Liver (tissue), 9 donors: ENCODE results near the gene CD300LG. TPM values are rescaled to one million over a fixed set of nuclear protein-coding genes. Genes with fewer than 3 reads are reported as not detected.

Experiments
- DNase-seq: peaks from one replicate; pipeline ENCODE4 v3.0.0-alpha.2; 2017; ENCODE audit warnings: low spot score
- H3K27ac ChIP-seq, 2 donors: one replicate each; pipeline ENCODE4 v1.7.0; 2013; ENCODE audit warnings: inconsistent platforms in 2 of 2, low read length in 2 of 2, control low read depth in 1 of 2, low read depth in 1 of 2, mild to moderate bottlenecking in 1 of 2
- H3K27me3 ChIP-seq, 4 donors: one replicate each; pipeline versions ENCODE4 v1.6.1 to v1.7.0; 2013; ENCODE audit warnings: low read length in 3 of 4, inconsistent platforms in 1 of 4, mild to moderate bottlenecking in 1 of 4, moderate library complexity in 1 of 4; ENCODE audit not compliant: control insufficient read depth in 4 of 4, insufficient read depth in 4 of 4
- H3K36me3 ChIP-seq, 4 donors: one replicate each; pipeline versions ENCODE4 v1.6.1 to v1.7.0; 2013; ENCODE audit warnings: low read length in 3 of 4, mild to moderate bottlenecking in 3 of 4, low read depth in 1 of 4, moderate library complexity in 1 of 4; ENCODE audit not compliant: control insufficient read depth in 4 of 4, insufficient read depth in 3 of 4
- H3K4me1 ChIP-seq, 4 donors: one replicate each; pipeline versions ENCODE4 v1.6.1 to v1.7.0; 2013; ENCODE audit warnings: low read length in 3 of 4, mild to moderate bottlenecking in 3 of 4, moderate library complexity in 1 of 4; ENCODE audit not compliant: control insufficient read depth in 4 of 4, insufficient read depth in 4 of 4
- H3K4me3 ChIP-seq, 3 donors: one replicate each; pipeline versions ENCODE4 v1.6.1 to v1.7.0; 2013; ENCODE audit warnings: low read length in 3 of 3, control low read depth in 1 of 3, low read depth in 1 of 3, mild to moderate bottlenecking in 1 of 3
- H3K9ac ChIP-seq, 2 donors: one replicate each; pipeline ENCODE4 v1.7.0; 2013; ENCODE audit warnings: low read length in 2 of 2, mild to moderate bottlenecking in 2 of 2, moderate library complexity in 2 of 2, control low read depth in 1 of 2, low read depth in 1 of 2
- H3K9me3 ChIP-seq, 4 donors: one replicate each; pipeline versions ENCODE4 v1.6.1 to v1.7.0; 2013; ENCODE audit warnings: low read length in 3 of 4; ENCODE audit not compliant: control insufficient read depth in 4 of 4
- CTCF ChIP-seq: fragments of 150-350 bp; IDR thresholded peaks from 2 replicates; pipeline ENCODE4 v1.5.1; 2017; ENCODE audit warnings: improper control_type of control experiment, low read depth, low read length; ENCODE audit not compliant: missing input control
- EGR1 ChIP-seq, 2 donors: IDR thresholded peaks; 2 replicates each; pipeline ENCODE4 v1.6.1; 2016 to 2018; ENCODE audit warnings: antibody characterized with exemption in 2 of 2, low read depth in 2 of 2
- FOXA1 ChIP-seq: IDR thresholded peaks from 2 replicates; pipeline ENCODE4 v1.6.1; 2016; ENCODE audit warnings: antibody characterized with exemption
- FOXA2 ChIP-seq: IDR thresholded peaks from 2 replicates; pipeline ENCODE4 v1.6.1; 2016; ENCODE audit warnings: antibody characterized with exemption
- GABPA ChIP-seq, 2 donors: IDR thresholded peaks in 1 of 2; conservative IDR thresholded peaks in 1 of 2; 2 replicates each; pipeline ENCODE4 v1.6.1; 2016; ENCODE audit warnings: antibody characterized with exemption in 2 of 2, mild to moderate bottlenecking in 1 of 2, moderate library complexity in 1 of 2
- HNF4A ChIP-seq, 2 donors: conservative IDR thresholded peaks; 2 replicates each; pipeline ENCODE4 v1.6.1; 2016; ENCODE audit warnings: antibody characterized with exemption in 2 of 2, mild to moderate bottlenecking in 2 of 2
- HNF4G ChIP-seq: IDR thresholded peaks from 2 replicates; pipeline ENCODE4 v1.6.1; 2016; ENCODE audit warnings: antibody characterized with exemption
- JUND ChIP-seq, 2 donors: IDR thresholded peaks; 2 replicates each; pipeline ENCODE4 v1.6.1; 2016; ENCODE audit warnings: antibody characterized with exemption in 2 of 2
- NR2F2 ChIP-seq: IDR thresholded peaks from 2 replicates; pipeline ENCODE4 v1.6.1; 2016; ENCODE audit warnings: antibody characterized with exemption
- RAD21 ChIP-seq, 2 donors: IDR thresholded peaks; 2 replicates each; pipeline ENCODE4 v1.6.1; 2016; ENCODE audit warnings: antibody characterized with exemption in 2 of 2, mild to moderate bottlenecking in 2 of 2
- REST ChIP-seq: IDR thresholded peaks from 2 replicates; pipeline ENCODE4 v1.6.1; 2016; ENCODE audit warnings: antibody characterized with exemption, mild to moderate bottlenecking
- RXRA ChIP-seq, 2 donors: IDR thresholded peaks; 2 replicates each; pipeline ENCODE4 v1.6.1; 2017 to 2018; ENCODE audit warnings: antibody characterized with exemption in 2 of 2, mild to moderate bottlenecking in 1 of 2
- SP1 ChIP-seq: IDR thresholded peaks from 2 replicates; pipeline ENCODE4 v1.6.1; 2018; ENCODE audit warnings: antibody characterized with exemption, mild to moderate bottlenecking
- TAF1 ChIP-seq: conservative IDR thresholded peaks from 2 replicates; pipeline ENCODE4 v1.6.1; 2016; ENCODE audit warnings: antibody characterized with exemption, mild to moderate bottlenecking
- ZBTB33 ChIP-seq: IDR thresholded peaks from 2 replicates; pipeline ENCODE4 v1.6.1; 2016; ENCODE audit warnings: antibody characterized with exemption
- WGBS: extraction: QIAGEN DNeasy Blood & Tissue Kit; methylation state at CpG from one replicate; pipeline ENCODE4 v1.1.7; 2013; 5-methylcytosine and 5-hydroxymethylcytosine counted together
- polyA plus RNA-seq, 2 donors: library from polyadenylated mRNA; stranded (reverse) in 1 of 2; unstranded in 1 of 2; fragments of 200-250 nt in 1 of 2; fragments of >200 nt in 1 of 2; fragmentation: Nextera tagmentation in 1 of 2; extraction: Ambion mirVana in 1 of 2; gene quantifications; one replicate each; pipeline versions ENCODE4 v1.2.1 to v1.2.3, GENCODE V29; 2013 to 2015
- total RNA-seq, 2 donors: library from RNA; depleted of rRNA; stranded (reverse); fragments of >200 nt; gene quantifications; one replicate each; pipeline ENCODE4 v1.2.3, GENCODE V29; 2014
- TF ChIP-seq, protein P1 (sequence below): IDR thresholded peaks from 2 replicates; pipeline ENCODE4 v1.6.1; 2016; ENCODE audit warnings: antibody characterized with exemption
- TF ChIP-seq, protein P2 (sequence below): IDR thresholded peaks from 2 replicates; pipeline ENCODE4 v1.6.1; 2016; ENCODE audit warnings: antibody characterized with exemption
- donor health status: healthy.
- donor health status: healthy.
- donor health status: healthy.
- donor health status: healthy.
- donor health status: healthy.

Gene CD300LG
- total and polyA plus RNA-seq, 4 donors = 0.14 to 0.58 (median 0.20) TPM

DNA sequence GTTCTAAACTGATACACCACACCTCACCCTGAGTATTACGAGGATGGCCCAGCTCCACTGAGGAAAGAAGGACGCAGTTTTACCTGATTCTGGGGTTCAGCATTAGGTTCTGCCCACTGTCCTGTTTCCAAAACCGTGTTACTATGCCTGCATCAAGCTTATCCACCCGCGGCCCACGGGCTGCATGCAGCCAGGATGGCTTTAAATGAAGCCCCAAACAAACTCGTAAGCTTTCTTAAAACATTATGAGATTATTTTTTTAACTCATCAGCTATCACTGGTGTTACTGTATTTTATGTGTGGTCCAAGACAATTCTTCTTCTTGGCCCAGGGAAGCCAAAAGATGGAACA lies 4.0 kb upstream of the CD300LG start:
- Histone ChIP-seq H3K4me3 (no peak overlapping the region), H3K4me1 (peaks cover 0 to 10% (median 4%) of the 10 kb centered on the region in 4 donors), H3K9me3 (no peaks in the 10 kb centered on the region), H3K27me3 (no peaks in the 10 kb centered on the region), H3K36me3 (no peaks in the 10 kb centered on the region), H3K27ac (no peak overlapping the region), H3K9ac (no peak overlapping the region)
- DNase-seq = no peak
- 82% methylated on average over 7 of the region's 7 CpGs for WGBS
- TF ChIP-seq HNF4G = no peak
- no peak for TF ChIP-seq JUND (IDR thresholded peaks at IDR 0.05)
- no peak for TF ChIP-seq CTCF
- TF ChIP-seq REST = no peak
- TF ChIP-seq TAF1 = no peak
- TF ChIP-seq GABPA (IDR thresholded peaks at IDR 0.05 in 1 of 2, conservative IDR thresholded peaks at IDR 0.05 in 1 of 2) = no peak
- TF ChIP-seq HNF4A (conservative IDR thresholded peaks at IDR 0.05) = no peak
- TF ChIP-seq RXRA (IDR thresholded peaks at IDR 0.05) = no peak
- TF ChIP-seq ZBTB33 = no peak
- TF ChIP-seq, protein P1, sequence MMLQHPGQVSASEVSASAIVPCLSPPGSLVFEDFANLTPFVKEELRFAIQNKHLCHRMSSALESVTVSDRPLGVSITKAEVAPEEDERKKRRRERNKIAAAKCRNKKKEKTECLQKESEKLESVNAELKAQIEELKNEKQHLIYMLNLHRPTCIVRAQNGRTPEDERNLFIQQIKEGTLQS = no peak
- TF ChIP-seq, protein P2, sequence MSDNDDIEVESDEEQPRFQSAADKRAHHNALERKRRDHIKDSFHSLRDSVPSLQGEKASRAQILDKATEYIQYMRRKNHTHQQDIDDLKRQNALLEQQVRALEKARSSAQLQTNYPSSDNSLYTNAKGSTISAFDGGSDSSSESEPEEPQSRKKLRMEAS = no peak
- no peak for TF ChIP-seq EGR1 (IDR thresholded peaks at IDR 0.05; ENCODE audit: low read depth in 2 of 2)
- no peak for TF ChIP-seq FOXA2
- no peak for TF ChIP-seq FOXA1

DNA sequence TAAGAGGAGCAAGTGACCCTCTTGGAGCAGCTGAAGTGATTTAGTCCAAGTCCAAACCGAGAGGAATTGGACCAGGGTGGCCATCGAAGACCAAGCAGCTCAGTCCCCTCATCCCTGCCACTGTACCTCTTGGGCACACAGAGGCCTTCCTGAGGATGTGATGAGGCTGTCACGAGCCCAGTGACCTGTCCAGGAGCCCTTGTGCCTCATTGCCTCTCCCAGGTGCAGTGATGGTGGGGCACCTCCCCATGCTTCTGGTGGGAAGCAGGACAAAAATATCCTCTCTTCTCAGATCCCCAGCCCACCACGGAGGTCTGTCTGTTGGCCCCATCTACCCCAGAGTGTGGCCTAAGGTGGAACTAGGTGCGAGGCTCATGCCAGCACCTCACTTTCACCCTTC lies 2.7 kb upstream of the CD300LG start:
- Histone ChIP-seq H3K9ac (no peak overlapping the region), H3K27ac (no peak overlapping the region), H3K36me3 (no peaks in the 10 kb centered on the region), H3K4me3 (no peak overlapping the region), H3K4me1 (peaks cover 0 to 10% (median 4%) of the 10 kb centered on the region in 4 donors), H3K9me3 (no peaks in the 10 kb centered on the region), H3K27me3 (no peaks in the 10 kb centered on the region)
- no peak for DNase-seq
- TF ChIP-seq CTCF = no peak
- no peak for TF ChIP-seq RAD21 (IDR thresholded peaks at IDR 0.05)
- TF ChIP-seq TAF1 = no peak
- TF ChIP-seq SP1 = no peak
- no peak for TF ChIP-seq NR2F2
- TF ChIP-seq FOXA2 = no peak
- no peak for TF ChIP-seq EGR1 (IDR thresholded peaks at IDR 0.05; ENCODE audit: low read depth in 2 of 2)
- 90% methylated on average over 5 of the region's 5 CpGs for WGBS
